GM19193 (cell line): Measurements from ENCODE around the gene RNF31.

Experiments
- POLR2A ChIP-seq: IDR thresholded peaks from 4 replicates; pipeline ENCODE4 v1.6.1; 2011; ENCODE audit not compliant: insufficient read depth, insufficient read length; ENCODE audit errors: extremely low read depth

RNF31 gene

GRCh38 chr14:24207104-24207551 is 59.8 kb downstream of the RNF31 start:
- TF ChIP-seq POLR2A: no peak

GRCh38 chr14:24207625-24208024 is 60.3 kb downstream of the RNF31 start:
- TF ChIP-seq POLR2A: no peak
